Skeletal muscle cell (primary cell): ENCODE results near the gene CELF6.
"Not testable (repeated sequence)": the region's sequence is repeated elsewhere in the genome, so short reads cannot be mapped to it uniquely, and the experiment has no call there.

Source experiments
- DNase-seq: peaks from one replicate; pipeline ENCODE4 v3.0.0-alpha.2; 2010; ENCODE audit warnings: low read depth
- H3K4me3 ChIP-seq: 2 replicates; pipeline ENCODE4 v1.5.1; 2011; ENCODE audit warnings: low read depth, mild to moderate bottlenecking, control low read depth, low read length, moderate library complexity

CELF6 gene

DNA sequence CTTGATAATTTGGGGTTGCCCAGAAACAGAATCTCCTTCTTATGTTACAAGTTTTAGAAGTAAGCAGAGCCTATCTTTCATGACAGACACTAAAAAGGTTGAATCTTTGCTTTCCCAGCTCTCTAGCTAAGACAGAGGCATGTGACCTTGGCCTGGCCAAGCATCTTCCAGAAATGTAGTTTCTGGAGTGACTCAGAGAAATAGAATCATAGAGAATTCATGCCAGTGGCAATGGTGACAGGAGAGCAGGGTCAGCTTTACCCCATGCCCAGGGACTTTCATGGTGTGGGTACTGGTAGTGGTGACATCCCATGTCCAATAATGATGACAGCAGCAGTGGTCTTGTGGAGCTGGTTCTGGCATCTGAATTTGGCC, 43.6 kb downstream of the CELF6 start:
- H3K4me3 ChIP-seq, result no peak overlapping the region
- no peak for DNase-seq

DNA sequence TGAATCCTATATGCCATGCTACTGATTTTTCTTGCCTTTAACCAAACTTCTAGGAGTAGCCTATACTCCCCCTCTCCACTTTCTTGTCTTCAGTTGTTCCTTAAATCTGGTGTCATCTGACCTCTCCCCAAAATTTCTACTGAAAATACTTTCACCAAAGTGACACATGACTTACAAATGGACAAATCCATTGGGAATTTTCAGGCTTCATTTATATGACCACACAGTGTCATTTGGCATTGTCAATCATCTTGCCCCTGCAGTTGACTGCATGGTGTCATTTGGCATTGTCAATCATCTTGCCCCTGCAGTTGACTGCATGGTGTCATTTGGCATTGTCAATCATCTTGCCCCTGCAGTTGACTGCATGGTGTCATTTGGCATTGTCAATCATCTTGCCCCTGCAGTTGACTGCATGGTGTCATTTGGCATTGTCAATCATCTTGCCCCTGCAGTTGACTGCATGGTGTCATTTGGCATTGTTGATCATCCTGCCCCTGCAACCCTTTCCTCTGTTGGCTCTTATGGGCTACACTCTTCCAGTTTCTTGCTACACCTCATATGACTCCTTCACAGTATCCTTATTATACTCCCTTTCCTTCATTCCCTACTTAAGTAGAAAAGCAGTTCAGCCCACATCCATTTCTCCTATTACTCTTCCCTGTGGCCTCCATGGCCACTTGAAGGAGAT, 44.2 kb downstream of the CELF6 start:
- not testable (repeated sequence) for H3K4me3 ChIP-seq
- peak; percentile 24 for DNase-seq

DNA sequence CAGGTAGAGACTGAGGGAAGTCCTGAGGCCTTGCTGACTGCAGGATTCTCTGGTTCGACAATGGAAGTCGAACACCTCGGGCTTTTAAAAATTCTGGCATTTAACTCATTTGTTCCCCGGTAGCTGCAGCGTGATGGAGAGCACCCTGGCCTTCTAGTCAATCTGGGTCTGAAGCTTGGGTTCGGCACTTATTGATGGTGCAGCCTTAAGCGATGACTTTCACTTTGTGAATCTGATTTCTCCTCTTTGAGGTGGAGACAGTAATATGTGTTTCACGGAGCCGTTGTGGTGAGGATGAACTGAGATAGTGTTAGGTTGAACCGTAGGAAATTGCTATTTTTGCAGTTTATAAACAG, 47.0 kb downstream of the CELF6 start:
- no peak for DNase-seq
- peak overlapping the region; percentile 77 for H3K4me3 ChIP-seq

DNA sequence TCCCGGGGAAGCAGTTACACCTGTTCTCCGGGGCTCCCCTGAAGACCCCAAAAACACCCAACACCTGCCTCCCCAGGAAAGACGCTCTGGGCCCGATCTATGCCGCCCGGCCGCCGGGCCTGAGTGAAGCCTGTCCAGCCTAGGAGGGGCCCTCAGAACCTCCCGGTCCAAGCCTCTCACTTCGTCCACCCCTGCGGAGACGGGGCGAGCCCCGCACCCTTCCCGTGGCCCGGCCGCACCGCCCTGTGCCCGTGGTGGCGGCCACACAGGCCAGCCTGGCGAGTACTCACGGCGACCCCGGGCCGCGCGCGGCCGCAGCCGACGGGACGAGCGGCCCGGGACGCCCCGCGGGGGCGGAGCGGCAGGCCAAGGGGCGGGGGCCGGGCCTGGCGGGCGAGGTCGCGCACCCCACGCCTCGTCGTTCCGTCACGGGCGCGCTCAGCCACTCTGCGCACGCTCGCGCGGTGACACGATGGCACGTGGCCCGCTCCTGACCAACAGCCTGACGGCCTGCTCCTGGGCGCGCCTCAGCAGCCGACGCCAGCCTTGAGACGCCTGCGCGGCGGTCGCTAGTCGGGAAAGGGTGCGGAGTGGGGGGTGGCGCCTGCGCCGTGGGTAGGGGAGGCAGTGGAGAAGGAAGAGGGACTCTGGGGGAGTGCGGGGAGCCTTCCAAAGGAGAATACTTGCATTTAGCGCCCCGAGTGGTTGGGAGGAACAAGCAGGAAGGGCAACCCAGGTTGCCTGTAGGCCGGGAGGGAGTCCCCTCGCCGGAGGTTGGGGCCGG, 47.6 kb downstream of the CELF6 start, which contains the start of gene PARP6:
Gene PARP6 (minus strand): TSS at position 342 of the 784 bp plus-strand sequence. CDS start 5,077 bp downstream, outside the sequence.
- peak; percentile 97 for DNase-seq
- peak within 1 kb of the TSS; percentile 77 for H3K4me3 ChIP-seq

DNA sequence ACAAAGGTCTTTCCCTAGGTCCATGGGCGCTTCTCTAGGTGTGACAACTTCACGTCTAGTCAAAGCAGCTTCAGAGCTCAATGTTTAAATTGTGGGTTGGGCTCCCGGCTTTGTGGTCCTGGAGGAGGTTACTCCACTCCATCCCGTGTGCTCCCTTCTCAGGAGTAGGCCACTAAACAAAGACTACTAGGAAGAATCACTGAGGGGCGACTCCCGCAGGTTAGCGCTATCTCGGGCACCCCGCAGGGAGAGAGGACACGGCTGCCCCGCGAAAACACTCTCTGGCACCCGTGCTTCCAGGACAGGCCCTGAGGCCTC, 48.1 kb downstream of the CELF6 start:
- H3K4me3 ChIP-seq, result peak overlapping the region; percentile 77
- no peak for DNase-seq

DNA sequence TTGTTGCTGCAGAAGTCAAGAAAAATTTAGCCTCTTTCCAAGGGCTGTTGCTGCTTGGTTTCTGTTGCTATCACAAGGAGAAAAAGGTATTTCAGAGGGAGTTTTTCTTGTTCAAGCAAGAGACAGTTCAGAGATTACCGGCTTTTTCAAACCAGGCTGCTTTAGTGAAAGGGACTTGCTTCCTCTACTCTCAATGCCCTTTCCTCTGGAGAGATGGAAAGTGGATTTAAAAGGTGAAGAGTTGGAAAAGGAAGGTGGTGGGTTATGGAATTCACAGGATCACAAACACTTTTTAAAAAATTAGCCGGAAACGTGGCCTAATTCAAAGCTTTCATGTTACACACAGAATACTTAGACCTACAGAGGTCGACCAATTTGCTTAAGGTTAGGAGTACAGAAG, 48.7 kb downstream of the CELF6 start:
- H3K4me3 ChIP-seq, result peak overlapping the region; percentile 77
- DNase-seq, result no peak

DNA sequence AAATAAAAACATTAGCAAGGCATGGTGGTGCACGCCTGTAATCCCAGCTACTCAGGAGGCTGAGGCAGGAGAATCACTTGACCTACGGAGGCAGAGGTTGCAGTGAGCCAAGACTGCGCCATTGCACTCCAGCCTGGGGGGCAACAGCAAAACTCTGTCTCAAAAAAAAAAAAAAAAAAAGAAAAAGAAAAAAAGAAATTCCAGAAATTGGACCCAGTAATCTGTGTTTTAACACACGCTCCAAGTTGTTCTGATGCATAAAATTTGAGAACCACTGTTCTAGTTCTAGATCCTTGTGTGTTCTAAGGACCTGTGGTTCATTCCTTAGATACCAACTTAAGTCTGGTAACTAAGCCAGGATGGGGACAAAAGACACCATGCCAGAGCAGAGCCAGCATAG, 50.2 kb downstream of the CELF6 start:
- no peak for DNase-seq
- no peak overlapping the region for H3K4me3 ChIP-seq

DNA sequence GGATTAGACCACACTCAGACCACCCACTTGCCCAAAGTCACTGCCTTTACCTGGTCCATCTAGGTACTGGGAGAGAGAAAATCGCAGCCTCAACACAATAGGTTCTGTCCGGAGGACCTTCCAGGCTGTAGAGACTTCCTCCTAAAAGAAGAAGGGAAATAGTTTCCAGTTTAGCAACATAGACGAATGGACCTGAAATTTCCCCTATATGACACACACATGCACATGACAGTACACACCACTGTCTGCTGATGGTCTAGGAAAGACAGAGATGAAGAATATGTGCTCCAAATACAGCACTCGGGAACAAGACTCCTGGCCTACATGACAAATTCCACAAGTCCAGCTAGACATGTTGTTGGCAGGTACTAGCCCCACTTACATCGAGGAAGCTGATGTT, 54.9 kb downstream of the CELF6 start:
- DNase-seq, result no peak
- no peak overlapping the region for H3K4me3 ChIP-seq

DNA sequence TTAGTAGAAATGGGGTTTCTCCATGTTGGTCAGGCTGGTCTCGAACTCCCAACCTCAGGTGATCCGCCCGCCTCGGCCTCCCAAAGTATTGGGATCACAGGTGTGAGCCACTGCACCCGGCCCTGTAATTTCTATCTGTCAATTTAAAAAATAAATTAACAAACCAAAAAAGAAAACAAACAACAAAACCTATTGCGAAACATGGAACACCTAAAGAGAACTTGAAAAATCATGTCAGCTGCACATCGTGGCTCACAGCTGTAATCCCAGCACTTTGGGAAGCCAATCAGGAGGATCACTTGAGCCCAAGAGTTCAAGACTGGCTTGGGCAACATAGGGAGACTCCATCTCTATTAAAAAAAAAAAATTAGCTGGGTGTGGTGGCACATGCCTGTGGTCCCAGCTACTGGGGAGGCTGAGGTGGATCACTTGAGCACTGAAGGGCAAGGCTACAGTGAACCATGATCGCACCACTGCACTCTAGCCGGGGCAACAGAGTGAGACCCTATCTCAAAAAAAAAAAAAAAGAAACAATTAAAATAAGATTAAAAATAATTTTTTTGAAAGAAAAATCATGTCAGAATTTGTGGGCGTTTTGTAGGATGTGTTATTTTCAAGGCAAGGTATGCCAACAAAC, 67.2 kb downstream of the CELF6 start:
- H3K4me3 ChIP-seq, result no peak overlapping the region
- DNase-seq, result no peak

DNA sequence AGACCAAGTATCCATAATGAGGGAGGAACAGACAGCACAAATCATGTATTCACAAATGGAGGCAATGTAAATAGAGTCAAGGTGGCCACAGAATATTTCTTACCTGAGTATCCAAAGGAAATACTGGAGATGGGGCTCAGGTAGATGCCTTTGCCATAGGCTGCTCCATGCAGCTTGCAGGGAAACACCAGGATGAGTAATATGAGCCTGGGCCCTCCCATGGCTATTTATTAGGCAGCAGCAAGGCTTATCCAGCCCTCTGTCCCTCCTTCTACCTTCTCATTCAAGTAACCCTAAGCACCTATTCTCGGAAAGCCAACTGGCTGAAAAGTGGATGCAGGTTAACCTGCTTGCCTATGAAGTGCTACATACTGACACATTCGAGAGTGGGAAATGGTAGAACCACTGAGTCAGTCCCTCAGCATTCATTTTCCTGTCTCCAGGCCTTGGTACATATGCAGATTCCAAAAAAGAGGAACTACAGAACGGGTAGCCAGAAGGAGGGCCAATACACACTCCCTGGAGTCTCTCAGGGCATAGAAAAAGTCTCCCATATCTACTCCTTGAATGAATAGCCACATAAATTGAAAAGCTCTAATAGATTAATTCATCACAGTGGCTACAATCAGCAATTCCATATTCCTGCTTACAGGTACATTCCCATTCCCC, 70.7 kb downstream of the CELF6 start:
- DNase-seq, result no peak
- H3K4me3 ChIP-seq, result no peak overlapping the region

DNA sequence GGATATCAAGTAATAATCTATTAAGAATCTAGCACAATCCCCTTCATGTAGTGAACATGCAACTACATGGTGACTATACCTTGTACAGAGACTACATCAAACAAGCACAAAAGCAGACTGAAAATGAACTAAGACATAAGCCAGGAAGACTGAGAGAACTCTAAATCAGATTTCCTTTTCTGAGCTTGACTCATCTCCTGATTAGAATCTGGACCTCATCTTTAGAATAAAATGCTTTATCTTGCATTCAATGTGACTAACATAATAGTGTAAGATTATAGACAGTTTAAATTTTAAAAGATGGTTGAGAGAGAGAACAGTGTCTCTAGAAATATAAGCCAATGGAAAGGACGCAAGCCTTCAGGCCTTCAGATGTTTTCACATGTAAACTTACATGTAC, 71.4 kb downstream of the CELF6 start:
- H3K4me3 ChIP-seq, result no peak overlapping the region
- DNase-seq, result no peak

DNA sequence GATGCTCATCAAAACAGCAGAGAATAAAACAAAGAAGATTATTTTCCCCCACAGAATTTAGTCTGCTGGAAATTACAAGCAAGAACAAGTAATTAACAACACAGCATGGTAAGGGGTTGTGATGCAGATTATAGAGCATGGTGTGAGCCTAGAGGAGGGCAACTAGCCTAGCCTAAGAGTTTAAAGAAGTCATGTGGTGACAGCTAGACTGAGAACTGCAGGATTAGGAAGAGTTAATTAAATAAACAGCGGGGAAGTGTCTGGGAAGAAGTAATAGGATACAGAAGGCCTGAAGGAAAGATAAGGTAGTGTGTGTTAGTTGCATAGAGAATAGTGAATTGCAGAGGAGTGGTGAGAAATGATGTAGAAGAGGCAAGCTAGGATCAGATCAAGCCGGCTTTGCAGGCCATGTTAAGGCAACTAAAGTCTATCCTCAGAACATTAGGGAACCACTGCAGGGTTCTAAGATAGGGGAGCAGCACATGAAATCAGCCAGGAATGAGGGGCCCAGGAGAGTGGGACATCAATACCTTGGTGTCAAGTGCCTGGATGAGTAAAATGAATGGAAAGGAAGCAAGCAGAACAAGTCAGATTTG, 77.1 kb downstream of the CELF6 start:
- no peak for DNase-seq
- no peak overlapping the region for H3K4me3 ChIP-seq

DNA sequence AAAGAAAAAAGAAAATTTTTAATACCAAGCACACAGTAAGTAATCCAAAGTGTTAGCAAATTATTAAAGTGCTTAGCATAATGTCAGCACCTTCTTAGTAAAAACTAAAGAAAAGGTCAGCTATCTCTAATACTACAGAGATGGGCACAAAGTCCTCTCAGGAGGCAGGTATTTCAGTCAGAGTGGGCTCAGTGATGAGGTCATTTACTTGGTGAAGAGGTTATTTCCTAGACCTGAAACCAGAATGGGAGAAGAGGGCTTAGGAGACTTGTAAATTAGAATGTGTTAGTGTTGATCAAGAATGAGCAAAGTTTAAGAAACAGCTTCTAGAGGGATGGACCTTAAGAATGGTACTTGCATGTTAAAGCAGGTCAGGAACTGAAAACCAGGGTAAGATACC, 80.3 kb downstream of the CELF6 start:
- DNase-seq, result no peak
- no peak overlapping the region for H3K4me3 ChIP-seq

DNA sequence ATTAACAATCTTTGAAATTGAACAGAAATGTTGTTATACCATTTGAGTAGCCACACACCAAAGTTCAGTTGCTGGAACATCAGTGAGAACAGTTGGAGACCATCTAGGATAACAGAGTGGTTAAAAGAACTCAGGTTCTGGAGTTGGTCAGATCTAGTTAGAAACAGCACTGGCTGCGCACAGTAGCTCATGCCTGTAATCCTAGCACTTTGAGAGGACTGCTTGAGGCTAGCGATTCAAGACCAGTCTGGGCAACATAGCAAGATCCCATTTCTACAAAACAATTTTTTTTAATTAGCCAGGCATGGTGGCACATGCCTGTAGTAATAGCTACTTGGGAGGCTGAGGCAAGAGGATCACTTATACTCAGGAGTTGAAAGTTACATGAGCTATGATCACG, 81.4 kb downstream of the CELF6 start:
- H3K4me3 ChIP-seq, result no peak overlapping the region
- no peak for DNase-seq

DNA sequence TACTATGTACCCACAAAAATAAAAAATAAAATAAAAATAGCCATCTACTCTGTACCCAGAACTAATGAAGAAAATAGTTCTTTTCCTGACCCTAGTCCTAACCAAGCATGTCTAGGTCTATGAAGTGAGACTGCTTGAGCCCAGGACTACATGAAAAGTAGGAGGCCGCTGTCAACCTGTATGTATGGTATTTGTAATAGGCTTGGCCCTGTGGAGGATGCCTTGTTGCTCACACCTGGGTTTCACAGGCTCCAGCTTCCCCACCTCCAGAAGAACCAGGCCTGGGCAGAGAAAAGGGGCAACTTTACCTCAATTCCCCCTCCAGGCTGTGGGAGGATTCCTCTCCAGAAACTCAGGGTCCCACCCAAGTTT, 82.1 kb downstream of the CELF6 start:
- H3K4me3 ChIP-seq, result no peak overlapping the region
- no peak for DNase-seq

DNA sequence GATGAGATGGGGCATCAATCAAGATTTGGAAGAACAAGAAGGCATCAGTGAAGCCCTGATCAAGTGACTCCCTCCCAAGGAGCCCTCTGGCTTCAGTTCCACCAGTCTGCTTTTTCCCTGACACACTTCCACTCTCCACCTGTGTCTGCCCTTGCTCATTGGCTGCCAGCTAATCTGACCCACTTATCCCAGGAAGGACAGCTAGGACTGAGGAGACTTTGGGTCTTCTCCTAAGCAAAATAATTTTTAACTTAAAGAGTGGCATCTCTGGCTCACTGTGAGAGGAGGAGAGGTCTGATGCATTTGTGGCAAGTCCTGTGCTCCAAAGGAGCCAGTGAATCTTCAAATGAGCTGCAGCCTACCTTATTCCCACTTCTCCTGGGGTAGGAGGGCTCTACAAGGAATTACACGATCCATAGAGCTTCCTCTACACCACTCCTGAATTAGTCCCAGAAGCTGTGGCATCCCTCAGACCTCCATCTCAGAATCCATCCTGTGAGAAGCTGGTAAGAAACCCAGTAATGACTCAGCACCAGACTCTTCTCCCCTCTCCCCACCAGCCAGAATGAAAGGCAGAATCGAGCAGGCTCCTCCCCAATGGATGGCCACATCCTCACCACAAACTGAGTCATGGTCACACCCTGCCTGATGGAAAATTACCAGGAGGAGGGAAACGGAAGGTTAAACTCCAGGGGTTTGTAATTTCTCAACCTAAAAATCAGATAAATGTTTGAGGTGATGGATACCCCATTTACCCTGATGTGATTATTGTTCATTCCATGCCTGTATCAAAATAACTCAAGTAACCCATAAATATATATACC, 82.7 kb downstream of the CELF6 start:
- peak overlapping the region; percentile 22 for H3K4me3 ChIP-seq
- peak; percentile 95 for DNase-seq

DNA sequence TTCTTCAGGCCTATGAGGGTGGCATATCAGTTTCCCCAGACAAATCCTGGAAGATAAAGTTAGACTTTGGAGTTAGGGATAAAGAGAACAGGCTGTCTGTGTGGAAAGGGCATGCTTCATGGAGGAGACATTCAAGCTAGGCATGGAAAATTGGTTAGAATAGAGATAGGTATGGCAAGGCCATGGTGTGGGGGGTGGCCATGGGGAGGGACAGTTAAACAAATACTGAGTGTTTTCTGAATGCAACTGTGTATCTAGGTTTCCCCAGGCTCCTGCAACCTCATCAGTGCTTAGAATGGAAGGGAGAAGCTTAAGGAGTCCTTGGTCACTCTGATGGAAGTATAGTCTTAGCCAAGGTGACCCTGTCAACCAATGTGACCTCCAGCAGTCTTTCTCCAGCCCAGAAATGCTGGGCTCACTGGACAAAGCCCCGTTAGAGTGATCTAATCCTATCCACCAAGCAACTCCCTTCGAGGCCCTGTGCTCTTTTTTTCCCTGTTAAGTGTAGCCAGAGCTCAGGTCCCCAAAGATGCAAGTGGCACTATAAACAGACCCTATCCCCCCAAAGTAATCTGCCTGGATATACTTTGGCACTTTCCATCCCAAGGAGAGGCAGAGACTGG, 83.5 kb downstream of the CELF6 start:
- DNase-seq, result no peak
- peak overlapping the region; percentile 22 for H3K4me3 ChIP-seq

DNA sequence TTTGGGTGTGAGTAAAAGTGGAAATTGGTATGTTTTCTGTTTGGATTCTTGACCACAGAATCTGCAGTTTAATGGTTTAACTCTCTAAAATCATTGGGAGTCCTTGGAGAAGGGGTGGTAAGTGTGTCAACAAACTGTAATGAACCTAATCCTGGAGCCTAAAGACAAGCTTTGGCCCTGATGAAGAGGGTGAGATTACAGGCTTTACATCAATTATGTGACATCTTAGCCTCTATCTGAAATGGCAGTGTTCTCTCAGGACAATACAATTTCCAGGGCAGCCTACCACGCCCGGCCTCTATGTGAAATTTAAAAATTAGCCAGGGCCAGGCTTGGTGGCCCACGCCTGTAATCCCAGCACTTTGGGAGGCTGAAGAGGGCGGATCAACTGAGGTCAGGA, 84.7 kb downstream of the CELF6 start:
- no peak overlapping the region for H3K4me3 ChIP-seq
- no peak for DNase-seq
